SJSA1 (cell line): ENCODE measurements around the gene SP100. TPM values are rescaled to one million over a fixed set of nuclear protein-coding genes. Genes with fewer than 3 reads are reported as not detected.
"Not testable (repeated sequence)": the region's sequence is repeated elsewhere in the genome, so short reads cannot be mapped to it uniquely, and the experiment has no call there.

Experiments used
- DNase-seq, 2 experiments: peaks; one replicate each; pipeline ENCODE4 v3.0.0-alpha.2; 2015 to 2020; ENCODE audit warnings: low spot score in 2 of 2, low read depth in 1 of 2
- H3K27ac ChIP-seq: fragments of 250-450 bp; sonication (Bioruptor Pico); 2 replicates; pipeline ENCODE4 v1.5.1; 2020; ENCODE audit warnings: mild to moderate bottlenecking, moderate library complexity
- H3K27me3 ChIP-seq: fragments of 250-450 bp; sonication (Bioruptor Pico); replicated peaks from 2 replicates; pipeline ENCODE4 v1.5.1; 2020; ENCODE audit warnings: mild to moderate bottlenecking, moderate library complexity
- H3K36me3 ChIP-seq: fragments of 250-450 bp; sonication (Bioruptor Pico); 2 replicates; pipeline ENCODE4 v1.5.1; 2020; ENCODE audit warnings: mild to moderate bottlenecking
- H3K4me1 ChIP-seq: fragments of 250-450 bp; sonication (Bioruptor Pico); replicated peaks from 2 replicates; pipeline ENCODE4 v1.6.1; 2021; ENCODE audit warnings: mild to moderate bottlenecking
- H3K4me3 ChIP-seq: fragments of 250-450 bp; sonication (Bioruptor Pico); 2 replicates; pipeline ENCODE4 v1.5.1; 2020; ENCODE audit warnings: mild to moderate bottlenecking
- H3K9me3 ChIP-seq: fragments of 250-450 bp; sonication (Bioruptor Pico); replicated peaks from 2 replicates; pipeline ENCODE4 v1.5.1; 2020; ENCODE audit warnings: mild to moderate bottlenecking
- total RNA-seq: library from RNA; depleted of rRNA; stranded (reverse); fragments of >200 nt; shearing (Covaris generic); gene quantifications from 2 replicates; pipeline ENCODE4 v1.2.3, GENCODE V29; 2014

The SP100 gene
- total RNA-seq, 1 experiment from 2014 or later: 63.3 TPM

- H3K4me3 ChIP-seq: no peak overlapping the region
- no peak overlapping the region for H3K27ac ChIP-seq
- H3K9me3 ChIP-seq: no peaks in the 10 kb centered on the region
- H3K36me3 ChIP-seq: peaks cover 17% of the 10 kb centered on the region
- no peaks in the 10 kb centered on the region for H3K27me3 ChIP-seq
- no peaks in the 10 kb centered on the region for H3K4me1 ChIP-seq
- DNase-seq: no peak
These were observed 15.2 kb downstream of the SP100 start for GRCh38 chr2:230430957-230431910.

- Histone ChIP-seq H3K36me3 (peaks cover 8% of the 10 kb centered on the region), H3K27me3 (no peaks in the 10 kb centered on the region), H3K9me3 (no peaks in the 10 kb centered on the region), H3K4me3 (no peak overlapping the region), H3K4me1 (peaks cover 6% of the 10 kb centered on the region; the same call in 1 of the 2 replicates), H3K27ac (no peak overlapping the region)
- no peak for DNase-seq
These were observed 18.8 kb downstream of the SP100 start for GRCh38 chr2:230434677-230435324.

DNA sequence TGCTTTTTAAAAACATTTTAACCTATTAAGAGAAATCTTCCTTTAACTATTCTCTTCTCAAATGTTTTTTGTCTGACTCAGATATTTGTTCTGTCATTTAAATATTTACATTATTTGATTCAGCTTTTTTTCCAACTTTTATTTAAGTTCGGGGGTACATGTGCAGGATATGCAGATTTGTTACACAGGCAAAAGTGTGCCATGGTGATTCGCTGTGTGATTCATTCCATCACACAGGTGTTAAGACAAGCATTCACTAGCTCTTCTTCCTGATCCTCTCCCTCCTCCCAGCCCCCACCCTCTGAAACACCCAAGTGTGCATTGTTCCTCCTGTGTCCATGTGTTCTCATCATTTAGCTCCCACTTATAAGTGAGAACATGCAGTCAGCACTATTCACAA lies 19.4 kb downstream of the SP100 start:
- no peak for DNase-seq
- Histone ChIP-seq H3K27ac (no peak overlapping the region), H3K36me3 (peaks cover 4% of the 10 kb centered on the region; the same call in 1 of the 2 replicates), H3K4me1 (peaks cover 8% of the 10 kb centered on the region; the same call in 1 of the 2 replicates), H3K27me3 (no peaks in the 10 kb centered on the region), H3K9me3 (no peaks in the 10 kb centered on the region), H3K4me3 (no peak overlapping the region)

GRCh38 chr2:230439121-230439520 lies 23.1 kb downstream of the SP100 start:
- peaks cover 21% of the 10 kb centered on the region; the same call in 1 of the 2 replicates for H3K4me1 ChIP-seq
- H3K27ac ChIP-seq, DNase-seq: not testable (repeated sequence)

DNA sequence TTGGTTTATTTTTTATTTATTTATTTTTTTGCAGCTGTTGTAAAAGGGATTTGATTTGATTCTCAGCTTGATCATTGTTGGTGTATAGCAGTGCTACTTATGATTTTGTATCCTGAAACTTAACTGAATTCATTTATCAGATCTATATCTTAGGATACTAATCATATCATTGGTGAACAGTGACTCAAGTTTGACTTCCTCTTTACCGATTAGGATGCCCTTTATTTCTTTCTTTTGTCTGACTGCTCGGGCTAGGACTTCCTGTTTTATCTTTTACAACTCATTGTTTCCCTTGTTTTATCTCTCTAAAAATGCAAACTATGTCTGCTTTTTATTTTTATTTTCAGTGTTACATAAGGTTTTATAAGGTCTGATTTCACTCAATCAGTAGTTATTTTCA lies 23.6 kb downstream of the SP100 start:
- DNase-seq: no peak
- Histone ChIP-seq H3K9me3 (no peaks in the 10 kb centered on the region), H3K27me3 (no peaks in the 10 kb centered on the region), H3K4me1 (peaks cover 21% of the 10 kb centered on the region; the same call in 1 of the 2 replicates), H3K27ac (no peak overlapping the region), H3K36me3 (peaks cover 17% of the 10 kb centered on the region), H3K4me3 (no peak overlapping the region)

More at GRCh38 chr2:230439121-230439520, 23.1 kb downstream of the SP100 start:
- H3K4me3 ChIP-seq, H3K9me3 ChIP-seq, H3K27me3 ChIP-seq: not testable (repeated sequence)
- peaks cover 12% of the 10 kb centered on the region for H3K36me3 ChIP-seq

- peaks cover 25% of the 10 kb centered on the region for H3K36me3 ChIP-seq
- peak in 1 of 2 experiments; percentile 35 for DNase-seq
- H3K9me3 ChIP-seq: no peaks in the 10 kb centered on the region
- H3K27me3 ChIP-seq: no peaks in the 10 kb centered on the region
- H3K4me3 ChIP-seq: no peak overlapping the region
- H3K27ac ChIP-seq: peak overlapping the region; percentile 36; the same call in 1 of the 2 replicates
- peaks cover 21% of the 10 kb centered on the region; the same call in 1 of the 2 replicates for H3K4me1 ChIP-seq
These were observed 25.4 kb downstream of the SP100 start for GRCh38 chr2:230441227-230441897.

DNA sequence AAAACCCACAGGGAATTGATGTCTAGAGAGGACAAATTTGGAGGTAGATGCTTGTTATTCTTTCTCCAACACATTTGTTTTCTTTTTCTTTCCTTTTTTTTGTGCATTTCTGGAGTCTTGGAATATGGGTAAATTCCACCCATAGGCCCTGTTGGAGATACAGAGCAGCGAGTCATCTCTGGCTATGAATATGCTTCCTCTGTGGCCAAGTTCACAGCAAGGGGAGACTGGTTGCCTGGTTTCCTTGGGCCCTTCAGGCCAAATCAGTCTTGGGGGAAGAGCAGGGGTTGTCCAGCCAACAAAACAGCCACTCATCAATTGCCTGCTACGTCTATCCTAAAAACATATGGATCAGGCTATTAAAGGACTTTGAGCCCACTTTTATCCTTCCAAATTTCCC lies 27.5 kb downstream of the SP100 start:
- DNase-seq: peak in 1 of 2 experiments; percentile 36
- H3K9me3 ChIP-seq: no peaks in the 10 kb centered on the region
- no peaks in the 10 kb centered on the region for H3K27me3 ChIP-seq
- H3K4me3 ChIP-seq: no peak overlapping the region
- H3K4me1 ChIP-seq: peaks cover 21% of the 10 kb centered on the region; the same call in 1 of the 2 replicates
- H3K27ac ChIP-seq: no peak overlapping the region
- H3K36me3 ChIP-seq: peaks cover 45% of the 10 kb centered on the region

DNA sequence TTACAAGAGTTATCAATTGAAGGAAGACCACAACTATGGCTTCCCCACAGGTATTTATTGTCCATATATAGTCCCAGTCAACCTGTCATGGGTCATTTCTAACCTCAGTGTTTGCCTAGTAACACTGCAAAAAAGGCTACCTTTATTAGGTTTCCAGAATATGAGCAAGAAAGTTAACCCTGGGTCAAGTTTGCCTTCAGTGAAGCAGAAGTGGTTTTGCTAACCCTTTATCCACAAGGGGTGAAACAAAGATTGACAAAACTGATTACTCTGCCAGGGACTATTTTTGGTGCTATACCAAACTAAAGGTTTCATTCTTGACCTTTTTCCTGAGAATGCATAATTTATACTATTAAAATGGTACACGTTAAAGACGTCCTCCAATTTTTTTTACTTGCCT lies 28.8 kb downstream of the SP100 start:
- Histone ChIP-seq H3K4me3 (no peak overlapping the region), H3K27me3 (no peaks in the 10 kb centered on the region), H3K36me3 (peaks cover 58% of the 10 kb centered on the region), H3K27ac (no peak overlapping the region), H3K9me3 (no peaks in the 10 kb centered on the region), H3K4me1 (peaks cover 15% of the 10 kb centered on the region; the same call in 1 of the 2 replicates)
- DNase-seq: no peak

GRCh38 chr2:230447036-230447435 lies 31.0 kb downstream of the SP100 start:
- Histone ChIP-seq H3K4me1 (0 out of 2 replicates have a peak, but pooled peaks cover 3% of the 10 kb centered on the region), H3K9me3 (no peaks in the 10 kb centered on the region), H3K27ac (no peak overlapping the region), H3K4me3 (no peak overlapping the region), H3K27me3 (no peaks in the 10 kb centered on the region), H3K36me3 (peaks cover 71% of the 10 kb centered on the region)
- no peak for DNase-seq

- Histone ChIP-seq H3K9me3 (no peaks in the 10 kb centered on the region), H3K27me3 (no peaks in the 10 kb centered on the region), H3K4me3 (no peak overlapping the region), H3K4me1 (0 out of 2 replicates have a peak, but pooled peaks cover 3% of the 10 kb centered on the region), H3K36me3 (peaks cover 73% of the 10 kb centered on the region), H3K27ac (no peak overlapping the region)
- no peak for DNase-seq
These were observed 31.8 kb downstream of the SP100 start for GRCh38 chr2:230447455-230448451.

GRCh38 chr2:230449901-230450467 lies 34.0 kb downstream of the SP100 start:
- H3K36me3 ChIP-seq: peaks cover 66% of the 10 kb centered on the region
- DNase-seq: no peak
- no peaks in the 10 kb centered on the region for H3K9me3 ChIP-seq

DNA sequence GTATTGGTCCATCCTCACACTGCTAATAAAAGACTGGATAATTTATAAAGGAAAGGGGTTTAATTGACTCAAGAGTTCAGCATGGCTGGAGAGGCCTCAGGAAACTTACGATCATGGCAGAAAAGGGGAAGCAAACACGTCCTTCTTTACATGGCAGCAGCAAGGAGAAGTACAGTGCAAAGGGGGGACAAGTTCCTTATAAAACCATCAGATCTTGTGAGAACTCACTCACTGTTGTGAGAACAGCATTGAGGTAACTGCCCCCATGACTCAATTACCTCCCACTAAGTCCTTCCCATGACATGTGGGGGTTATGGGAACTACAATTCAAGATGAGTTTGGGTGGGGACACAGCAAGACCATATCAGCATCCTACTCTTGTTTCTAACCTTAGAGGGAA lies 37.0 kb downstream of the SP100 start:
- Histone ChIP-seq H3K27me3 (no peaks in the 10 kb centered on the region), H3K4me3 (no peak overlapping the region), H3K27ac (no peak overlapping the region), H3K9me3 (no peaks in the 10 kb centered on the region), H3K4me1 (no peaks in the 10 kb centered on the region), H3K36me3 (peaks cover 48% of the 10 kb centered on the region)
- DNase-seq: no peak

More at GRCh38 chr2:230449901-230450467, 34.0 kb downstream of the SP100 start:
- Histone ChIP-seq H3K4me1 (no peaks in the 10 kb centered on the region), H3K27ac (no peak overlapping the region), H3K4me3 (no peak overlapping the region), H3K27me3 (no peaks in the 10 kb centered on the region)
